ENCODE measurements around the gene SCNM1.

Gene SCNM1

DNA sequence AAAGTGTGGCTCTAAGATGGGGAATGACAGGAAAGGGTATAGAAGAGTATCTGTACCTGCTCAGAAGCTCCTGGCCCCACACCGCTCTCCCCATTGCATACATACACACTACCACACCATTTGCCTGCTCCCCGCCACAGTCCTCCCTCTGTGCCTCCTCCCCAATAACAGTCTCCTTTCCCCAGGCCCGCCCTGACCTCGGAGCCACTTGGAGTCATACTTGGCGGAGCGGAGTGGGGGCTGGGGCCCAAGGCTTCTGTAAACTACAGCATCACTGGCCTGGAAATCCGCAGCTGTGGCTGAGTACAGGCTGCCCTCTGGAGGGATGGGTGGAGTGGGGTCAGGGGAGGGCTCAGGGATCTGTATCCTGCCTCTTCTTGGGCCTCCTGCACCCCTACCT lies 28.2 kb upstream of the SCNM1 start:
- Histone ChIP-seq H3K27me3 (no peaks in the 10 kb centered on the region), H3K4me3 (ENCODE audit: low read depth, low read length) (no peak overlapping the region), H3K4me1 (no peaks in the 10 kb centered on the region), H3K9me3 (no peaks in the 10 kb centered on the region), H3K36me3 (no peaks in the 10 kb centered on the region)
- DNase-seq: no peak
- TF ChIP-seq, protein P1, sequence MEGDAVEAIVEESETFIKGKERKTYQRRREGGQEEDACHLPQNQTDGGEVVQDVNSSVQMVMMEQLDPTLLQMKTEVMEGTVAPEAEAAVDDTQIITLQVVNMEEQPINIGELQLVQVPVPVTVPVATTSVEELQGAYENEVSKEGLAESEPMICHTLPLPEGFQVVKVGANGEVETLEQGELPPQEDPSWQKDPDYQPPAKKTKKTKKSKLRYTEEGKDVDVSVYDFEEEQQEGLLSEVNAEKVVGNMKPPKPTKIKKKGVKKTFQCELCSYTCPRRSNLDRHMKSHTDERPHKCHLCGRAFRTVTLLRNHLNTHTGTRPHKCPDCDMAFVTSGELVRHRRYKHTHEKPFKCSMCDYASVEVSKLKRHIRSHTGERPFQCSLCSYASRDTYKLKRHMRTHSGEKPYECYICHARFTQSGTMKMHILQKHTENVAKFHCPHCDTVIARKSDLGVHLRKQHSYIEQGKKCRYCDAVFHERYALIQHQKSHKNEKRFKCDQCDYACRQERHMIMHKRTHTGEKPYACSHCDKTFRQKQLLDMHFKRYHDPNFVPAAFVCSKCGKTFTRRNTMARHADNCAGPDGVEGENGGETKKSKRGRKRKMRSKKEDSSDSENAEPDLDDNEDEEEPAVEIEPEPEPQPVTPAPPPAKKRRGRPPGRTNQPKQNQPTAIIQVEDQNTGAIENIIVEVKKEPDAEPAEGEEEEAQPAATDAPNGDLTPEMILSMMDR (IDR thresholded peaks at IDR 0.05; ENCODE audit: low read depth, low read length): no peak

DNA sequence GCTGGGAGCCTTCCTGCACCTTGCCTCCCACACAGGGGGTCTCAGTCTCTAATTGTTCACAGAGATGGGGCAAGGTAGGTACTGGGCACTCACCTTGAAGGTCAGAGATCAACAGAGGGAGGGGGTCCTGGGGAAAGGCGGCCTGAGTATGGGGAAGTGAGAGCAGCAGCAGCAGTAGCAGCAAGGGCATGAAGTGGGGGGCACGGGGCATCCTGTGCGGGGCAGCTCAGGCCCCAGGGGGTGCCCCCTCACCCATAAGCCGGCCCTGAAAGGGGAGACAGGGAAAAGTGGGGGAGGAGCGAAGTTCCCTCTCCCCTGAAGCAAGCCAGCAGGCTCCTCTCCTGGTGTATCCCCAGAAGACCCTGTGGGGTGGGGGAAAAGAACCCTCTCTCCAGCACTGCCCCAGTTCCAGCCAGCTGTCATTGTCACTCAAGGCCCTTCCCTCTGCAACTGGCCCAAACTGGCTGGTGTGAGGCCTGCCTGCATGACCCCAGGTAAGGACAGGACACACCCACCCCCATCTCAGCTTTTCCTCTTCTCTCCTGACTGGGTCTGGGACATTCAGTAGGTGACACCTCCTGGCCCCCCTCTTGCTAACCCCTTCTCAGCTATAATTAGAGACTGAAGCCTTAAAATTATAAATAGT lies 23.4 kb upstream of the SCNM1 start:
- Histone ChIP-seq H3K9me3 (no peaks in the 10 kb centered on the region), H3K36me3 (no peaks in the 10 kb centered on the region), H3K4me1 (peaks cover 5% of the 10 kb centered on the region), H3K27me3 (no peaks in the 10 kb centered on the region), H3K4me3 (ENCODE audit: low read depth, low read length) (no peak overlapping the region)
- TF ChIP-seq, protein P1 (IDR thresholded peaks at IDR 0.05; ENCODE audit: low read depth, low read length): no peak
- DNase-seq: no peak

DNA sequence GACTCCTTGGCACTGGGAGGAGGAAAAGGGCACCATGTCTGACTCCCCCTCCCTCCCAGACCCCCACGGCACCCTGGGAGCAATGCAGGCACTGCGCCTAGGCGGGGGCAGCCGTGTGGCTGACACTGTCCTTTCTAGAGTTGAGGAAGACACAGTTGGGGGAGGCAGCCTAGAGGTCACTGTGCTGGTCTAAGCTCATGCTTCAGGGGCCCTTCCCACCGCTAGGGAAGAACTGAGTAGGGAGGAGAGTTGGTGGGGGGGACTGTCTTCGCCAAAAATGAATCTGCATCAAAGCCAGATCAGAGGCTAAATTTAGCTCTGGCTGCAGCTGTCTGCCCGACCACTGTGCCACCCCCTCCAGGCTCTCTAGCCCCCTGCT lies 22.9 kb upstream of the SCNM1 start:
- TF ChIP-seq, protein P1 (IDR thresholded peaks at IDR 0.05; ENCODE audit: low read depth, low read length): no peak
- Histone ChIP-seq H3K4me3 (ENCODE audit: low read depth, low read length) (no peak overlapping the region), H3K36me3 (no peaks in the 10 kb centered on the region), H3K27me3 (no peaks in the 10 kb centered on the region), H3K9me3 (no peaks in the 10 kb centered on the region), H3K4me1 (peaks cover 5% of the 10 kb centered on the region)
- no peak for DNase-seq

DNA sequence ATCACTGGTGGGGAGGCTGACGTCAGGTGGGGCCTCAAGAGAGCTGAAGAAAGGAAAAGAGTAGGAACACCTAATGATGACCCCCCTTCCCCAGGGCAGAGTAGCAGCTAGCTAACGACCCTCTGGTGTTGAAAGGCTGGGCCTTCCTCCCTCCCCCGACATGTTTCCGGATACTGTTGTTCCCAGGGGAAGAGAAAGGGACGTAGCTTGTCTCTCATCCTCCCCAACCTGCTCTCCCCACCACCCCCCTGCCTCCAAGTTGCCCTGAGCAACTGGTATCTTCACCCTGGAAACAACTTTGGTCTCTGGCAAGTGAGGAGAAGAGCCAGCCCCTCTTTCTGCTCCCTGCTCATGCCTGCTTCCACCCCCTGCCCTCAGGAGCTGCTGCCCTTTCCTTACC lies 22.0 kb upstream of the SCNM1 start:
- Histone ChIP-seq H3K4me1 (peaks cover 5% of the 10 kb centered on the region), H3K27me3 (no peaks in the 10 kb centered on the region), H3K4me3 (ENCODE audit: low read depth, low read length) (no peak overlapping the region), H3K36me3 (no peaks in the 10 kb centered on the region), H3K9me3 (no peaks in the 10 kb centered on the region)
- TF ChIP-seq, protein P1 (IDR thresholded peaks at IDR 0.05; ENCODE audit: low read depth, low read length): no peak
- no peak for DNase-seq

DNA sequence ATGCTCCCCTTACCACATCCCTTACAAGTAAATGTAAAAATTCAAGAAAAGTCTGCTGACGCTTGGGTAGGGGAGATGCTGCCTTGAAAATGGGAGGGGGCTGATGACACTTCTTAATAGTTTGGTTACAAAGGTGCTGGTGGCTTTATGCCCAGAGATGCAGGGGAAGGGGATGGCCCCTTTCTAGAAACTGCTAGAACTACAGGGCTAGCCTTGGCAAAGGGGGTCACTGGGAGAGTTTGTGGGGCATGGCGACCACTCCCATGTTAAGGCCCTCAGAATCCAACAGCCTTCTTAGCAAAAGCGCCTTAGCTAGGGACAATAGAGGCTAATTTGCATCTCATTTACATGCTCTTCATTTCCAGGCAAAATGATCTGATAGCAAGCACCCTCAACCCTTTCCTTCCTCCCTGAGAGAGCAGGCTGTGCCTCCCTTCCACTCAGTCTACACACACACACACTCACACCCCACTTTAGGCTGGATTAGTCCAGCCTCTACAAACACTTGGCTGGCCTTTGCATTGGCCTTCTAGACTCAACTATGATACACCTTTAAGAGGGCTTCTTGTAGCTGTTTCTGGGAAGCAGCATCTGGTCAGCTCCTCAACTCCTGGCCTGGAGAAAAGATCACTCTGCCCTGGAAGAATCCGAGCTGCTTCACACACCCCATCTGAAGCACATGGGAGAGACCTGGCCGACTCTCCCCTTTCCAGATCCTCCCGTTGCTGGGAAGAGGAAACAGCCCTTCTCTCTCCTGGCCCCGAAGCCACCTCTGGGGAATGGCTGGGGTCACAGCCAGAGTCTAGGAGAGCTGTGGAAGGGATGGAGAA lies 21.3 kb upstream of the SCNM1 start:
- no peaks in the 10 kb centered on the region for H3K27me3 ChIP-seq
- peaks cover 5% of the 10 kb centered on the region for H3K4me1 ChIP-seq
- H3K9me3 ChIP-seq: no peaks in the 10 kb centered on the region
- H3K4me3 ChIP-seq (ENCODE audit: low read depth, low read length): no peak overlapping the region
- H3K36me3 ChIP-seq: no peaks in the 10 kb centered on the region
- TF ChIP-seq, protein P1 (IDR thresholded peaks at IDR 0.05; ENCODE audit: low read depth, low read length): no peak
- DNase-seq: no peak

All from BE2C (cell line).